ENCODE results near the gene CCDC126.

DNA sequence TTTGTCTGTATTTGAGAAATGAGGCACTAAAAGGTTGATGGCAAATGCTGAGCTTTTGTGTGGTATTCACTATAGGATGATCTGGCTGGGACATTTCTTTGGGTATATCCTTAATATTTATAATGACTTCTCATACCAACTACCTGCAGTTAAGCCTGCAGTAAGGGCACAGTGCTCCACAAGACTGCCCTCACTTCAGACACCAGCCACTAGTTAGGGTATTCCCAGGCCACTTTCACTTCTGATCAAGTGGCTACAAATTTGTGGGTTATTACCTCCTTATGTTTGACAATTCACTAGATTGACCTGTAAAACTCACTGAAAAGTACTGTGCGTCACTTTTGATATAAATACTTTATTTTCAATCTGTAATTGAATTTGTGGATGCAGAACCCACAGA is 20.3 kb downstream of the CCDC126 start:
- TF ChIP-seq CTCF (conservative IDR thresholded peaks at IDR 0.05) (no peak), EZH2 (IDR thresholded peaks at IDR 0.05; ENCODE audit: low read depth) (no peak)

All from PC-9 (cell line).